Peyer's patch (tissue), 4 donors: ENCODE data around the gene PTAR1. TPM values are rescaled to one million over a fixed set of nuclear protein-coding genes. Genes with fewer than 3 reads are reported as not detected.
"Not testable (repeated sequence)": the region's sequence is repeated elsewhere in the genome, so short reads cannot be mapped to it uniquely, and the experiment has no call there.

Experiments used
- DNase-seq, 3 donors: peaks; one replicate each; pipeline ENCODE4 v3.0.0-alpha.2; 2017 to 2019
- H3K27ac ChIP-seq, 4 donors: fragments of 200-600 bp; sonication (generic); one replicate each; pipeline ENCODE4 v1.5.1; 2016 to 2019
- H3K27me3 ChIP-seq, 2 donors: fragments of 200-600 bp; sonication (generic); one replicate each; pipeline ENCODE4 v1.5.1; 2019
- H3K36me3 ChIP-seq, 3 donors: fragments of 200-600 bp; sonication (generic); one replicate each; pipeline ENCODE4 v1.5.1; 2016 to 2019
- H3K4me1 ChIP-seq, 4 donors: fragments of 200-600 bp; sonication (generic); one replicate each; pipeline ENCODE4 v1.5.1; 2016 to 2019
- H3K4me3 ChIP-seq, 4 donors: fragments of 200-600 bp; sonication (generic); 1 replicate in 3 of 4; 2 replicates in 1 of 4; pipeline ENCODE4 v1.5.1; 2016 to 2019; ENCODE audit warnings: mild to moderate bottlenecking in 1 of 4
- H3K9me3 ChIP-seq, 4 donors: fragments of 200-600 bp; sonication (generic); one replicate each; pipeline ENCODE4 v1.5.1; 2016 to 2019; ENCODE audit warnings: mild to moderate bottlenecking in 1 of 4
- POLR2A ChIP-seq, 2 donors: fragments of 450-650 bp; IDR thresholded peaks; one replicate each; pipeline ENCODE4 v1.5.1; 2017; ENCODE audit warnings: antibody characterized with exemption in 2 of 2, mild to moderate bottlenecking in 2 of 2, moderate library complexity in 2 of 2
- total RNA-seq, 4 donors: library from RNA; depleted of rRNA; stranded (reverse); fragments of >200 nt; gene quantifications; one replicate each; pipeline ENCODE4 v1.1.0, GENCODE V29; 2016
- TF ChIP-seq, protein P1 (sequence below), 6 experiments: fragments of 450-650 bp in 4 of 6; fragments of 200-600 bp in 2 of 6; sonication (generic) in 1 of 6; IDR thresholded peaks; one replicate each; pipeline ENCODE4 v1.5.1; 2017 to 2019; ENCODE audit warnings: antibody characterized with exemption in 6 of 6, mild to moderate bottlenecking in 3 of 6, moderate library complexity in 1 of 6

PTAR1 gene, protein sequence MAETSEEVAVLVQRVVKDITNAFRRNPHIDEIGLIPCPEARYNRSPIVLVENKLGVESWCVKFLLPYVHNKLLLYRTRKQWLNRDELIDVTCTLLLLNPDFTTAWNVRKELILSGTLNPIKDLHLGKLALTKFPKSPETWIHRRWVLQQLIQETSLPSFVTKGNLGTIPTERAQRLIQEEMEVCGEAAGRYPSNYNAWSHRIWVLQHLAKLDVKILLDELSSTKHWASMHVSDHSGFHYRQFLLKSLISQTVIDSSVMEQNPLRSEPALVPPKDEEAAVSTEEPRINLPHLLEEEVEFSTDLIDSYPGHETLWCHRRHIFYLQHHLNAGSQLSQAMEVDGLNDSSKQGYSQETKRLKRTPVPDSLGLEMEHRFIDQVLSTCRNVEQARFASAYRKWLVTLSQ
- 100 to 1,000 TPM in 1 of 4 donors, 10 to 100 TPM in 3; 43.8 to 115 (median 65.2) TPM for total RNA-seq

DNA sequence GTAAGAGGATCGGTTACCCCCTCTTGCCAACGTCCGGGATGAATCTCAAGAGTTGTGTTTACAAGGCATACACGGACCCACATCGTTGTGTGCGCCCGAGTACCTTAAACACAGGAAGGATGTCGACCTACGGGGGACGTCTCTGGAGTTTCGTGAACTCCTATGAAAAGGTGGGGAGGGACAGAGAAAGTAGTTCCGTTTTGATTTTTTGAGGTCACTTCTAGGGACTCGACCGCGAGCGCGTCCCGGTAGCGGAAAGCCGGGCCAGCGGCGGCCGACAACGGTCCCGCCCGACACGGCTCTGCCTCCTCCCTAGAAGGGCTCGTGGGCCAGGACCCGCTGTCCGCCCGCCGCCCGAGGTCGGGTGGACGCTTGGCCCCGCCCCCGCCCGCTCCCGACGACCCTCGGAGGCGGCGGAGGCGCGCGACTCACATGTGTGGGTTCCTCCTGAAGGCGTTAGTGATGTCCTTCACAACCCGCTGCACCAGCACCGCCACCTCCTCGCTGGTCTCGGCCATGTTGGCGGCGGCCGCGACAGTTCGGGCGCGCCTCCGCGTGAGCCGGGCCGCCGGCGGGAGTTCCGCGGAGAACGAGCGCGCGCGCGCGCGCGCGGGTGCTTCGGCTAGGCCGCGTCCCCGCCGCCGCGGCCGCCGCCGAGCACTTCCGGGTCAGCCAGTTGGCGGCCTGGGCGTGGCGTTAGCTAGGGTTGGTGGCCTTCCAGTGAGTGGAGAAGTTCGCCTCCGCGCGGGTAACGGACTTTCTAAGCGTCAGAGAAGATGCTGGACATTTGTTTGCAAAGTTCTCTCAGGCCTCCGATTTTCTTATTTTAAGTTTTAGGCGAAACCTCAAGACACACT lies at the start of gene PTAR1:
Gene PTAR1, minus strand, starts transcription at position 591 of the 857 bp plus-strand sequence. Its CDS starts 73 bp downstream, at position 518.
- H3K27ac ChIP-seq = peak within 1 kb of the TSS; percentile 91 to 95 (median 94)
- TF ChIP-seq, protein P1, sequence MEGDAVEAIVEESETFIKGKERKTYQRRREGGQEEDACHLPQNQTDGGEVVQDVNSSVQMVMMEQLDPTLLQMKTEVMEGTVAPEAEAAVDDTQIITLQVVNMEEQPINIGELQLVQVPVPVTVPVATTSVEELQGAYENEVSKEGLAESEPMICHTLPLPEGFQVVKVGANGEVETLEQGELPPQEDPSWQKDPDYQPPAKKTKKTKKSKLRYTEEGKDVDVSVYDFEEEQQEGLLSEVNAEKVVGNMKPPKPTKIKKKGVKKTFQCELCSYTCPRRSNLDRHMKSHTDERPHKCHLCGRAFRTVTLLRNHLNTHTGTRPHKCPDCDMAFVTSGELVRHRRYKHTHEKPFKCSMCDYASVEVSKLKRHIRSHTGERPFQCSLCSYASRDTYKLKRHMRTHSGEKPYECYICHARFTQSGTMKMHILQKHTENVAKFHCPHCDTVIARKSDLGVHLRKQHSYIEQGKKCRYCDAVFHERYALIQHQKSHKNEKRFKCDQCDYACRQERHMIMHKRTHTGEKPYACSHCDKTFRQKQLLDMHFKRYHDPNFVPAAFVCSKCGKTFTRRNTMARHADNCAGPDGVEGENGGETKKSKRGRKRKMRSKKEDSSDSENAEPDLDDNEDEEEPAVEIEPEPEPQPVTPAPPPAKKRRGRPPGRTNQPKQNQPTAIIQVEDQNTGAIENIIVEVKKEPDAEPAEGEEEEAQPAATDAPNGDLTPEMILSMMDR (IDR thresholded peaks at IDR 0.05) = no peak
- TF ChIP-seq POLR2A (IDR thresholded peaks at IDR 0.05) = peak; percentile 31 to 49
- peaks cover 0 to 10% (median 0%) of the 10 kb centered on the region in 4 donors for H3K4me1 ChIP-seq
- peak; percentile 88 to 96 (median 95) for DNase-seq
- no peaks in the 10 kb centered on the region for H3K36me3 ChIP-seq
- H3K4me3 ChIP-seq = peak within 1 kb of the TSS; percentile 76 to 90 (median 85)
- H3K9me3 ChIP-seq = no peaks in the 10 kb centered on the region
- no peaks in the 10 kb centered on the region for H3K27me3 ChIP-seq

DNA sequence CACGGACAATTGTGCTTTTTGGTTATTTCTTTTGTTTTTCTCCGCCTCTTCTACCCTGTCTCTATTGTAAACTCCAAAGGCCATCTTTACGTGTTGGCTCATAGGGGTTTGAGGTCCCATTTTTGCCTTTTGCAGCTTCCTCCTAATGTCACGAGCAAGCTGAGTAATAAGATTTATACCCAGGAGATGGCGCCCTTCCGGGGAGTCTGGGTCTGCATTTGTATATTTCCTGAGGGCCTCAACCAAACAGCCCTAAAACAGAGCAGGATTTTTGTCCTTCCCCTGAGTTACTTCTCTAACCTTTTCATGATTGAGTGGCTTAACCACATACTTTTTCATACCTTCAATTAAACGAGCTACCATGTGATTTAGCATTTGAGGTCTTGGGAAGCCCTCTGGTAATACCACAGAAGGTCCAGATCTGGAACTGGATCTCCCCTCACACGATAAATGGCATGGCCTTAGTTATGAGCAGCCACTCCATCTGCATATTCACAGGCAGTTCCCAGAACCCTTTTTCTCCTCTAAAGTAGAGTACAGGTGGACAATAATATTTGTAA lies 49.6 kb upstream of the PTAR1 start:
- H3K36me3 ChIP-seq = no peaks in the 10 kb centered on the region
- TF ChIP-seq, protein P1 (IDR thresholded peaks at IDR 0.05) = no peak
- no peak for TF ChIP-seq POLR2A (IDR thresholded peaks at IDR 0.05)
- H3K27me3 ChIP-seq = no peaks in the 10 kb centered on the region
- H3K27ac ChIP-seq = no peak overlapping the region
- no peak for DNase-seq
- no peaks in the 10 kb centered on the region for H3K4me1 ChIP-seq
- no peak overlapping the region for H3K4me3 ChIP-seq
- no peaks in the 10 kb centered on the region for H3K9me3 ChIP-seq

DNA sequence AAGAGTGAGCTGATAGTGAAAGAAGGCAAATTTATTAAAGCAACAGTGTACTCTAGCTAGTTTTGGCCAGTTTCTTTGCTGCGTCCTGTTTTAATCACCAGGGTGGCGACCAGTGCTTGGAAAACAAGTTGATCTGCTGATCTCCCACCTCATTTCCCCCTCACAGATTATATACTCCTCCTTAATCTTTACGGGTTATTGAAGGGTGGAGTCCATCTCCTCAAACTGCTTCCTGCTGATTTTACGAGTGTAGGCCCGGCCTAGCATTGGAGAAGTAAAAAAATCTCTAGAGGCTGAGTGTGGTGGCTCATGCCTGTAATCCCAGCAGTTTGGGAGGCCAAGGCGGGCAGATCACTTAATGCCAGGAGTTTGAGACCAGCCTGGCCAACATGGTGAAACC lies 46.8 kb upstream of the PTAR1 start:
- Histone ChIP-seq H3K27me3 (no peaks in the 10 kb centered on the region), H3K27ac (no peak overlapping the region), H3K4me1 (no peaks in the 10 kb centered on the region), H3K4me3 (no peak overlapping the region), H3K36me3 (no peaks in the 10 kb centered on the region), H3K9me3 (no peaks in the 10 kb centered on the region)
- TF ChIP-seq POLR2A (IDR thresholded peaks at IDR 0.05) = no peak
- TF ChIP-seq, protein P1 (IDR thresholded peaks at IDR 0.05) = no peak
- no peak for DNase-seq

DNA sequence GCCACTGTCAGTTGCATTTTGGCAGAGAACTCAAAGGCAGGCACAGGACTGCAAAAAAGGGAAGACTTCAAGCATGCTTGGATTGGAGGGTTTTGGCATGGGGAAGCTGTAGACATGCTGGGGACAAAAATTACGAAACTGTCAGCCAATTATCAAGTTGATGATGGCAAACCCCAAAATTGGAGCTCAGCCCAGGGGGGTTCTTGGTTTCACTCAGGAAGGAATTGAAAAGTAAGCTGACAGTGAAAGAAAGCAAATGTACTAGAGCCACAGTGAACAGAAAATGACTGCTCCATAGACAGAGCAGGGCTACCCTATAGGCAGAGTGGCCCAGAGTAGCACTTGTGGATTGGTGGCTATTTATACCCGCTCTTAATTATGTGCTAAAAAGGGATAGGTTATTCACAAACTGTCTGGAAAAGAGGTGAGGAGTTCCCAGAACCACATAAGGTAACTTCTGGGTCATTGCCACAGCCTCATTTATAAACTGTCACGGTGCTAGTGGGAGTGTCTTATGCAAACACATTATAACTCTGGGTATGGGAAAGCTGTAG lies 46.2 kb upstream of the PTAR1 start:
- peak in 1 of 3 donors; percentile 47 for DNase-seq
- H3K4me3 ChIP-seq = no peak overlapping the region
- H3K27me3 ChIP-seq = no peaks in the 10 kb centered on the region
- no peaks in the 10 kb centered on the region for H3K4me1 ChIP-seq
- no peaks in the 10 kb centered on the region for H3K36me3 ChIP-seq
- TF ChIP-seq, protein P1 (IDR thresholded peaks at IDR 0.05) = no peak
- TF ChIP-seq POLR2A (IDR thresholded peaks at IDR 0.05) = no peak
- H3K27ac ChIP-seq = no peak overlapping the region
- H3K9me3 ChIP-seq = no peaks in the 10 kb centered on the region

DNA sequence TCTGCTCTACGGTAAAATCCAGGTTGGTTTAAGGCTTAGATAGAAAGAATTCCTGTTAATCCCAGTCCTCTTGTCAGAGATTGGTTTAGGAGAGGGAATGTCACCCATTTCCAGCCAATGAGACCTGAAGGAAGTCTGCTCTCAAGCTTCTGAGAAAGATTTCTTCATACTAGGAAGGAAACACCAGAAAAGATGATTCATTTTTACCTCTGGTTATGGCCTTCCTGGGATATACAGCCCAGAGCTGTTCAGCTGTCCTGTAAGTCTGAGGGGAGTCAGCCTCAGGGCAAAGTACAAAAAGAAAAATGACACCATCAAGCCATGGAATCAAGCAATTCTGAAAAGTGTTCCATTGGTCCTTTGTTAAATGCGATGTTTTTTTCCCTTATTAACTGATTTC lies 42.2 kb upstream of the PTAR1 start:
- Histone ChIP-seq H3K9me3 (no peaks in the 10 kb centered on the region), H3K4me1 (no peaks in the 10 kb centered on the region), H3K27me3 (no peaks in the 10 kb centered on the region), H3K4me3 (no peak overlapping the region), H3K36me3 (no peaks in the 10 kb centered on the region), H3K27ac (no peak overlapping the region)
- DNase-seq = no peak
- TF ChIP-seq, protein P1 (IDR thresholded peaks at IDR 0.05) = no peak
- no peak for TF ChIP-seq POLR2A (IDR thresholded peaks at IDR 0.05)

DNA sequence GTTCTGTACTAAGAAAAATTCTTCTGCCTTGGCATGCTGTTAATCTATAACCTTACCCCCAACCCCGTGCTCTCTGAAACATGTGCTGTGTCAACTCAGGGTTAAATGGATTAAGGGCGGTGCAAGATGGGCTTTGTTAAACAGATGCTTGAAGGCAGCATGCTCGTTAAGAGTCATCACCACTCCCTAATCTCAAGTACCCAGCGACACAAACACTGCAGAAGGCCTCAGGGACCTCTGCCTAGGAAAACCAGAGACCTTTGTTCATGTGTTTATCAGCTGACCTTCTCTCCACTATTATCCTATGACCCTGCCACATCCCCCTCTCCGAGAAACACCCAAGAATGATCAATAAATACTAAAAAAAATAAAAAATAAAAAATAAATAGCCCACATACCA lies 40.2 kb upstream of the PTAR1 start:
- H3K36me3 ChIP-seq, H3K27ac ChIP-seq, H3K27me3 ChIP-seq, H3K4me3 ChIP-seq, H3K4me1 ChIP-seq, DNase-seq, H3K9me3 ChIP-seq: not testable (repeated sequence)

DNA sequence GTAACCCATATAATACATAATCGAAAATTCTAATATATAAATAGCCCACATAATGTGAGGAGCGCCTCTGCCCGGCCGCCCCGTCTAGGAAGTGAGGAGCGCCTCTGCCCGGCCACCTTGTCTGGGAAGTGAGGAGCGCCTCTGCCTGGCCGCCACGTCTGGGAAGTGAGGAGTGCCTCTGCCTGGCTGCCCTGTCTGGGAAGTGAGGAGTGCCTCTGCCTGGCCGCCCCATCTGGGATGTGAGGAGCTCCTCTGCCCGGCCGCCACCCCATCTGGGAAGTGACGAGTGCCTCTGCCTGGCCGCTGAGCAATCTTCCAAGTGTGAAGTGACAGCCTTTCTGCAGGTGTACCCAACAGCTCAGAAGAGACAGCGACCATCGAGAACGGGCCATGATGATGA lies 39.7 kb upstream of the PTAR1 start:
- H3K9me3 ChIP-seq, H3K4me3 ChIP-seq, DNase-seq, H3K27ac ChIP-seq, H3K36me3 ChIP-seq, H3K27me3 ChIP-seq, H3K4me1 ChIP-seq: not testable (repeated sequence)
